A673 (cell line): ENCODE measurements around the gene BCL2L2.

Experiments used
- CTCF ChIP-seq: fragments of 300-800, 200-600 bp; sonication (generic); conservative IDR thresholded peaks from 2 replicates; pipeline ENCODE4 v1.5.1; 2017; ENCODE audit warnings: low read depth, mild to moderate bottlenecking, antibody characterized with exemption, low read length, moderate library complexity, mixed read lengths
- EZH2 ChIP-seq: fragments of 200-600 bp; sonication (generic); IDR thresholded peaks from 2 replicates; pipeline ENCODE4 v1.6.1; 2017; ENCODE audit warnings: borderline replicate concordance, low read depth, mild to moderate bottlenecking, mixed read lengths, antibody characterized with exemption, low read length; ENCODE audit not compliant: poor library complexity, severe bottlenecking

DNA sequence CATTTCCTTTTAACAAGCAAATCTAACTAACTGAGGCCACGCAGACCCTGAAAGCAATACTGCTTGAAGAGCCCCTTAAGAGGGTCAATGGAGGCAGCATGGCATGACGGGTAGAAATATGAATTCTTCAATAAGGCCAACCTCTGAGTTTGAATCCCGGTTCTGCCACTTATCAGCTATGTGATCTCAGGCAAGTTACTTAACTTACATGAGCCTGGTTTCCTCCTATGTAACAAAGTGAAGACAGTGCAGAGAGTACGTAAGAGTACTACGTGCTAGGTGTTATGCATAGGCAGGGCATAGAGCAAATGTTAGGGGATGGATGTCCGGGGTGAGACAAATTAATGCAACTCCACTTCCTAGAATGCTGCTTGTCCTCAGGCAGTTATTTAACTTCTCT is 25.4 kb upstream of the BCL2L2 start:
- TF ChIP-seq EZH2 (no peak), CTCF (no peak)
